ENCODE data around the gene ALPL. TPM values are rescaled to one million over a fixed set of nuclear protein-coding genes. Genes with fewer than 3 reads are reported as not detected.
"Not testable (repeated sequence)": the region's sequence is repeated elsewhere in the genome, so short reads cannot be mapped to it uniquely, and the experiment has no call there.

The ALPL gene
- total RNA-seq, 1 donor from 2014 or later, result 1.0 TPM

DNA sequence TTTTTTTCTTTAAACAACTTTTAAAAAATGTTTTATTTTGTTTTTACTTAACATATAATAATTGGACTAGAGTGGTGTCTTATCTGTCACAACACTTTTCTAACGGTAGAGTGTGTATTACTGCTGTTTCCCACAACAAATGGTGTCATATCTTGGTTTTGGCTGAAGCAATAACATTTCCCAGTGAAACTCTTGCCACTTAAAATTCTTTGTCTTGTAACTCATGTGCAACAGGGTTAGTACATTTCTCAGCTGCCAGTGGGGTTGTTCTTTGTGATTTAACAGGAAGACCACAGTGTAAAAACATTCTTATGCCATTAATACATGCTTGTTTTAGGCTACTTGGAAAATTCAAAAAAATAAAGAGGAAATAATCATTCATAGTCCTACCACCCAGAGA is 43.5 kb downstream of the ALPL start:
- Histone ChIP-seq H3K27ac (ENCODE audit: low read depth, low read length) (no peak overlapping the region), H3K9me3 (ENCODE audit: control insufficient read depth in 3 of 3, low read length in 3 of 3) (no peaks in the 10 kb centered on the region), H3K9ac (ENCODE audit: low read depth in 1 of 3, low read length in 3 of 3) (no peak overlapping the region), H3K36me3 (ENCODE audit: control insufficient read depth in 3 of 3, insufficient read depth in 3 of 3, low read length in 3 of 3) (no peaks in the 10 kb centered on the region), H3K27me3 (ENCODE audit: control insufficient read depth in 3 of 3, insufficient read depth in 3 of 3, low read length in 3 of 3) (peaks cover 13 to 31% (median 19%) of the 10 kb centered on the region in 3 donors), H3K4me3 (ENCODE audit: low read length in 3 of 3) (no peak overlapping the region), H3K4me1 (ENCODE audit: control insufficient read depth in 3 of 3, insufficient read depth in 3 of 3, low read length in 3 of 3) (no peaks in the 10 kb centered on the region)

DNA sequence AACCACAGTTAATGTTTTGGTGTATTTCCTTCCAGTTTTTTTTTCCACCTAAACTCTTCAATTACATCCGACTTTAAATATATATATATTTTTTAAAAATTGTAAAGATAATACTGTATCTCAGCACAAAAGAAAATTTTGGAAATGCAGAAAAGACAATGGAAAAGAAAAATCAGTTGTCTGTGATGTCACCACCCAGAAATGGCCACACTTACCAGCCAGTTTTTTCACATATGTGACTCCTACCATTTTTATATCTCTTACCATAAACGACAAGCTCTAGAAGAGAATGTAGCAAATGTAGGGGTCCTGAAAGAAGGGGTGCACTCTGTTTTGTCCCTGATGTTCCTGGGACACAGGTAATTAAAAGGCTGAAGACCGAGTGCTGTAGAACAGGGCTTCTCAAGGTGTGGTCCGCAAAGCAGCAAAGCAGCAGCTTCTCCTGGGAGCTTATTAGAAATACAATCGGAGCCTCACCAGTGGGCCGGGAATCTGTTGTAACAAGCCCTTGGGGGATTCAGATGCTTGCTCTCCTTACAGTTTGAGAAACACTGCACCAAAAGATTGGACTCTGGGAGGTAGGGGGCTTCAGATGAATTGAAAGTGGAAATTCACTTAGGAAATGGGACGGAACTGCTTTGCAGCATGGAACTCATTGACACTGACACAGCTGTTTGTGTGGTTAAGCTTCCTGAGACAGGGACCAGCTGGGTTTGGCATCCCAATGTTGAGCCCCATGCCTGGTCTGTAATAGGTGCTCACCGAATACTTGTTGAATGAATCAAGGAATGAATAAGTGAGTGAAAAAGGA is 44.1 kb downstream of the ALPL start:
- H3K4me3 ChIP-seq (ENCODE audit: low read length in 3 of 3), result no peak overlapping the region
- H3K9me3 ChIP-seq (ENCODE audit: control insufficient read depth in 3 of 3, low read length in 3 of 3), result no peaks in the 10 kb centered on the region
- no peak overlapping the region for H3K9ac ChIP-seq (ENCODE audit: low read depth in 1 of 3, low read length in 3 of 3)
- peaks cover 16 to 31% (median 24%) of the 10 kb centered on the region in 3 donors for H3K27me3 ChIP-seq (ENCODE audit: control insufficient read depth in 3 of 3, insufficient read depth in 3 of 3, low read length in 3 of 3)
- H3K4me1 ChIP-seq (ENCODE audit: control insufficient read depth in 3 of 3, insufficient read depth in 3 of 3, low read length in 3 of 3), result no peaks in the 10 kb centered on the region
- H3K36me3 ChIP-seq (ENCODE audit: control insufficient read depth in 3 of 3, insufficient read depth in 3 of 3, low read length in 3 of 3), result no peaks in the 10 kb centered on the region
- H3K27ac ChIP-seq (ENCODE audit: low read depth, low read length), result no peak overlapping the region

DNA sequence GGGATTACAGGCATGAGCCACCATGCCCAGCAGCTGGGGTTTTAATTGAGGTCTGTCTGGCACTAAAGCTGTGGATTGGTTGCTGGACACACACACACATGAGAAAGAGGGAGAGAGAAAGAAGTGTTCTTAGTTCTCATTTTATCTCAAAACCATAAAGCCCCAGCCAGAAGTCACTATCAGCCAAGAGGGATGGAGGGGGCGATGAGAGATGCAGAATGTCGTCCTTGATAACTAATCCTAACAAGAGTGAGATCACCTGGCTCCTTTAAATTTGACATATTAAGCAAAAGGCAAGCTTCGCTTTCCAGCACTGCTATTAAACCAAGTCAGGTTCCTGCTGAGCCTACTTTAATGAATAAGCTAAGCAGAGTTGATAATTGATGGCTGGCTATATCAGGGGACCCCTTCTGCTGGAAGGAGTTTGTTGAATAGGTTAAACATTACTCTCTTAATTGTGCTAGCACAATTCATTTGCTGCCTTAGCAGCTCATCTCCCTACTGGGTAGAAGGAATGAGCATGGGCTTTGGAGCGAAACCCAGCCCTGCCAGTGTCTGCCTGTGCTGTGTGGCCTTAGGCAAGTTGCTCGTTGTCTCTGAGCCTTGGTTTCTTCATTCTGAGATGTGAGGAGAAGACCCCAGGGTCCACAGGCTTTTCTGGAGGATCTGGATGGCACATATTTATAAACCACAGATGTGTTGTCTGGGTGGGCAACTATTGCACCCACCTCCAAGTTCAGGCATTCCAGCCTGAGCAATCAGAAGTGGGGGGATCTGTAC is 50.8 kb downstream of the ALPL start:
- no peak overlapping the region for H3K4me3 ChIP-seq (ENCODE audit: low read length in 3 of 3)
- no peak overlapping the region for H3K27ac ChIP-seq (ENCODE audit: low read depth, low read length)
- no peaks in the 10 kb centered on the region for H3K9me3 ChIP-seq (ENCODE audit: control insufficient read depth in 3 of 3, low read length in 3 of 3)
- H3K9ac ChIP-seq (ENCODE audit: low read depth in 1 of 3, low read length in 3 of 3), result no peak overlapping the region
- H3K4me1 ChIP-seq (ENCODE audit: control insufficient read depth in 3 of 3, insufficient read depth in 3 of 3, low read length in 3 of 3), result no peaks in the 10 kb centered on the region
- no peaks in the 10 kb centered on the region for H3K36me3 ChIP-seq (ENCODE audit: control insufficient read depth in 3 of 3, insufficient read depth in 3 of 3, low read length in 3 of 3)
- H3K27me3 ChIP-seq (ENCODE audit: control insufficient read depth in 3 of 3, insufficient read depth in 3 of 3, low read length in 3 of 3), result peaks cover 17 to 43% (median 18%) of the 10 kb centered on the region in 3 donors

DNA sequence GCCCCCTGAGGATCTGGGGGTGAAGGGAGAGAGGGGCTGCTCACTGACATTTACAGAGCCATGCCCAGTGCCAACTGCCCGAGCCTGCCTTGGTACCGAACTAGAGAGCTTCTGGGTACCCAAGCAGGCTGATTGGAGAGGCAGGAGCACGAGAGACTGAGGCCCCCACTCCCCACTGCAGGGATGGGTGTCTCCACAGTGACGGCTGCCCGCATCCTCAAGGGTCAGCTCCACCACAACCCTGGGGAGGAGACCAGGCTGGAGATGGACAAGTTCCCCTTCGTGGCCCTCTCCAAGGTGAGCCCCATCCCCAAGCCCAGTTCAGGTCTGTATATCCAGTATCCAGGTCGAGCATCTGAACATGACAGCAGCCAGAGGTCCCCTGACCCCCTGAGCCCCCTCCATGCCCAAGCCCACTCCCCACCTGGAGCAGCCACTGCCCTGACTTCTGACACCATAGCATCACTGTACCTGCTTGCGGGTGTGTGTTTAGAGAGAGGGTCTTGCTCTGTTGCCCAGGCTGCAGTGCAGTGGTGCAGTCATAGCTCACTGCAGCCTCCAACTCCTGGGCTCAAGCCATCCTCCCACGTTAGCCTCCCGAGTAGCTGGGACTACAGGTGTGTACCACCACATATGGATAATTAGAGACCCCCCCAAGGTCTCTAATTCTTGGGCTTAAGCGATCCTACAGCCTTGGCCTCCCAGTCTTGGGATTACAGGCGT is 51.9 kb downstream of the ALPL start:
- Histone ChIP-seq H3K9me3 (ENCODE audit: control insufficient read depth in 3 of 3, low read length in 3 of 3) (no peaks in the 10 kb centered on the region), H3K36me3 (ENCODE audit: control insufficient read depth in 3 of 3, insufficient read depth in 3 of 3, low read length in 3 of 3) (no peaks in the 10 kb centered on the region), H3K9ac (ENCODE audit: low read depth in 1 of 3, low read length in 3 of 3) (no peak overlapping the region), H3K27ac (ENCODE audit: low read depth, low read length) (no peak overlapping the region), H3K27me3 (ENCODE audit: control insufficient read depth in 3 of 3, insufficient read depth in 3 of 3, low read length in 3 of 3) (peaks cover 17 to 48% (median 21%) of the 10 kb centered on the region in 3 donors), H3K4me3 (ENCODE audit: low read length in 3 of 3) (no peak overlapping the region), H3K4me1 (ENCODE audit: control insufficient read depth in 3 of 3, insufficient read depth in 3 of 3, low read length in 3 of 3) (no peaks in the 10 kb centered on the region)

DNA sequence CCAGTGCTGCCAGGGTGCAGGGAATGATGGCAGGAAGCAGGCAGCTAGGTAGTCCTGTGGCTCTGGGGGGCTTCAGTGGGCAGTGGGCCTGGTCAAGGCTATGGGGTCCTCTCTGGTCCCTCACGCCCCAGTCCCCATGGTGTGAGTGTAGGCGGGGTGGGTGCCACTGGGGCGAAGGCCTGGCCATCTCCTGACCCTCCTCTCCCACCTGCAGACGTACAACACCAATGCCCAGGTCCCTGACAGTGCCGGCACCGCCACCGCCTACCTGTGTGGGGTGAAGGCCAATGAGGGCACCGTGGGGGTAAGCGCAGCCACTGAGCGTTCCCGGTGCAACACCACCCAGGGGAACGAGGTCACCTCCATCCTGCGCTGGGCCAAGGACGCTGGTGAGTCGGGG is 53.7 kb downstream of the ALPL start:
- no peaks in the 10 kb centered on the region for H3K9me3 ChIP-seq (ENCODE audit: control insufficient read depth in 3 of 3, low read length in 3 of 3)
- no peaks in the 10 kb centered on the region for H3K36me3 ChIP-seq (ENCODE audit: control insufficient read depth in 3 of 3, insufficient read depth in 3 of 3, low read length in 3 of 3)
- no peak overlapping the region for H3K4me3 ChIP-seq (ENCODE audit: low read length in 3 of 3)
- H3K9ac ChIP-seq (ENCODE audit: low read depth in 1 of 3, low read length in 3 of 3), result no peak overlapping the region
- H3K27me3 ChIP-seq (ENCODE audit: control insufficient read depth in 3 of 3, insufficient read depth in 3 of 3, low read length in 3 of 3), result peaks cover 10 to 38% (median 17%) of the 10 kb centered on the region in 3 donors
- no peaks in the 10 kb centered on the region for H3K4me1 ChIP-seq (ENCODE audit: control insufficient read depth in 3 of 3, insufficient read depth in 3 of 3, low read length in 3 of 3)
- no peak overlapping the region for H3K27ac ChIP-seq (ENCODE audit: low read depth, low read length)

DNA sequence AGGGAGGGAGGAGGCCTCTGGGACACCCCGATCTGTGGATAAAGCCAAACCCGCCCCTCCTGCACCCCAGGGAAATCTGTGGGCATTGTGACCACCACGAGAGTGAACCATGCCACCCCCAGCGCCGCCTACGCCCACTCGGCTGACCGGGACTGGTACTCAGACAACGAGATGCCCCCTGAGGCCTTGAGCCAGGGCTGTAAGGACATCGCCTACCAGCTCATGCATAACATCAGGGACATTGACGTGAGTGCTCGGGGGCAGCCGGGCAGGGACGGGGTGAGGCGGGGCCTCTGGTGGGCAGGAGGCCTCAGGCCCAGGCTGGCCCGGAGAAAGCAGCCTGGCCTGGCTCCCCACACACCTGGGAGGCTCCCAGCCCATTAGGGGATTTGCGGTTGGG is 54.7 kb downstream of the ALPL start:
- no peaks in the 10 kb centered on the region for H3K9me3 ChIP-seq (ENCODE audit: control insufficient read depth in 3 of 3, low read length in 3 of 3)
- H3K4me1 ChIP-seq (ENCODE audit: control insufficient read depth in 3 of 3, insufficient read depth in 3 of 3, low read length in 3 of 3), result peaks cover 0 to 8% (median 0%) of the 10 kb centered on the region in 3 donors
- no peak overlapping the region for H3K27ac ChIP-seq (ENCODE audit: low read depth, low read length)
- peaks cover 0 to 29% (median 10%) of the 10 kb centered on the region in 3 donors for H3K27me3 ChIP-seq (ENCODE audit: control insufficient read depth in 3 of 3, insufficient read depth in 3 of 3, low read length in 3 of 3)
- H3K9ac ChIP-seq (ENCODE audit: low read depth in 1 of 3, low read length in 3 of 3), result no peak overlapping the region
- H3K36me3 ChIP-seq (ENCODE audit: control insufficient read depth in 3 of 3, insufficient read depth in 3 of 3, low read length in 3 of 3), result no peaks in the 10 kb centered on the region
- H3K4me3 ChIP-seq (ENCODE audit: low read length in 3 of 3), result no peak overlapping the region

DNA sequence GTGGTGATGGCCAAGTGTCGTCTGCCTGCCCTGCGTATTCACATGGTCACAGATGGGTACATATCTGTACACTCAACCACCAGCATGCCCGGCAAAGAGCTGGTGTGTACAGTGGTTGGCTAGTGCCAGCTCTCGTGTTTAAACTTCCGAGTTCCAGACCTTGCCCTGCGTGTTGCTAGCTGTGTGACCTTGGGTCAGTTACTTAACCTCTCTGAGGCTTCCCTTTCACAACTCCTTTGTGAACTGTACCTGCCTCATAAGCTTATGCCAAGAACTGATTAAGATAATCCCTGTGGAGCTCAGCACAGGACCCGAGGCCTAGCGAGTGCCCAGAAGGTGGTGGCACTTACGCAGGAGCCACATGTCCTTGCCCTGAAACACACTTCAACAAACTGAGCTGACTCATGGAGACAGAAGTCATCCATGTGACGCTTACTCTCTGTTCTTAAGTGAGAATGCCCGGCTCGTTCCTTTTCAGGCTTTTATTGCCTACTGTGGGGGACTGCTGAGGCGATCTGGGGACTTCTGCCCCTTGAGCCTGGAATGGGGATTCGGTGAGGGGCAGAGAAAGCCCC is 55.4 kb downstream of the ALPL start:
- H3K27me3 ChIP-seq (ENCODE audit: control insufficient read depth in 3 of 3, insufficient read depth in 3 of 3, low read length in 3 of 3), result peaks cover 0 to 26% (median 6%) of the 10 kb centered on the region in 3 donors
- H3K4me1 ChIP-seq (ENCODE audit: control insufficient read depth in 3 of 3, insufficient read depth in 3 of 3, low read length in 3 of 3), result peaks cover 0 to 8% (median 0%) of the 10 kb centered on the region in 3 donors
- H3K4me3 ChIP-seq (ENCODE audit: low read length in 3 of 3), result no peak overlapping the region
- no peak overlapping the region for H3K27ac ChIP-seq (ENCODE audit: low read depth, low read length)
- H3K9ac ChIP-seq (ENCODE audit: low read depth in 1 of 3, low read length in 3 of 3), result no peak overlapping the region
- no peaks in the 10 kb centered on the region for H3K9me3 ChIP-seq (ENCODE audit: control insufficient read depth in 3 of 3, low read length in 3 of 3)
- H3K36me3 ChIP-seq (ENCODE audit: control insufficient read depth in 3 of 3, insufficient read depth in 3 of 3, low read length in 3 of 3), result no peaks in the 10 kb centered on the region

DNA sequence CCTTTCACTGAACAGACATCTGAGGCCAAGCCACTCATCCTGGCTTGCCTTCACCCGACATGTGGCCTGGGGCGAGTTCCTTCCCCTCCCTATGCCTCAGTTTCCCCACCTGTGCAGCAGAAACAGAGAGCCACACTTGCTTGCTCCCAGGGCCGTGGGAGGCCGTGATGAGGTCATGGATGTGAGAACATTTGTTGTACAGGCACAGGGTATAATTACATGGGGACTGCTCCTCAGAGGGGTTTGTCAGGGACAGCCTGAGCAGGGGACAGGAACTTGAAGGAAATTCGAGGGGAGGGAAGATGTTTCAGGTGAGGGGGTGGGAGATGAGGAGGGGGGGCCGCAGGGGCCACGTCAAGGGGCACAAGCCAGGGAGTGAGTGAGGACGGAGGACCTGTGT is 56.1 kb downstream of the ALPL start:
- Histone ChIP-seq H3K9me3 (ENCODE audit: control insufficient read depth in 3 of 3, low read length in 3 of 3) (no peaks in the 10 kb centered on the region), H3K4me3 (ENCODE audit: low read length in 3 of 3) (no peak overlapping the region), H3K9ac (ENCODE audit: low read depth in 1 of 3, low read length in 3 of 3) (no peak overlapping the region), H3K4me1 (ENCODE audit: control insufficient read depth in 3 of 3, insufficient read depth in 3 of 3, low read length in 3 of 3) (peaks cover 0 to 8% (median 0%) of the 10 kb centered on the region in 3 donors), H3K36me3 (ENCODE audit: control insufficient read depth in 3 of 3, insufficient read depth in 3 of 3, low read length in 3 of 3) (no peaks in the 10 kb centered on the region), H3K27ac (ENCODE audit: low read depth, low read length) (no peak overlapping the region), H3K27me3 (ENCODE audit: control insufficient read depth in 3 of 3, insufficient read depth in 3 of 3, low read length in 3 of 3) (peaks cover 0 to 23% (median 6%) of the 10 kb centered on the region in 3 donors)

DNA sequence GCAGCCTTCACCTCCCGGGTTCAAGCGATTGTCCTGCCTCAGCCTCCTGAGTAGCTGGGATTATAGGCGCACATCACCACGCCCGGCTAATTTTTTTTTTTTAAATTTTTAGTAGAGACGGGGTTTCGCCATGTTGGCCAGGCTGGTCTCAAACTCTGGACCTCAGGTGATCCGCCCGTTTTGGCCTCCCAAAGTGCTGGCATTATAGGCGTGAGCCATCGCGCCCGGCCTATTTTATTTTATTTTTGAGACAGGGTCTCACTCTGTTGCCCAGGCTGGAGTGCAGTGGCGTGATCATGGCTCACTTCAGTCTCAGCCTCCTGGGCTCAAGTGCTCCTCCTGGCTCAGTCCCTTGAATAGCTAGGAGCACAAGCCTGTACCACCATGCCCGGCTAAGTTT is 57.1 kb downstream of the ALPL start:
- H3K36me3 ChIP-seq (ENCODE audit: control insufficient read depth in 3 of 3, insufficient read depth in 3 of 3, low read length in 3 of 3); H3K9me3 ChIP-seq (ENCODE audit: control insufficient read depth in 3 of 3, low read length in 3 of 3); H3K4me1 ChIP-seq (ENCODE audit: control insufficient read depth in 3 of 3, insufficient read depth in 3 of 3, low read length in 3 of 3); H3K4me3 ChIP-seq (ENCODE audit: low read length in 3 of 3); H3K9ac ChIP-seq (ENCODE audit: low read depth in 1 of 3, low read length in 3 of 3); H3K27ac ChIP-seq (ENCODE audit: low read depth, low read length): not testable (repeated sequence)
- H3K27me3 ChIP-seq (ENCODE audit: control insufficient read depth in 3 of 3, insufficient read depth in 3 of 3, low read length in 3 of 3), result peaks cover 0 to 13% (median 6%) of the 10 kb centered on the region in 3 donors

Data from skeletal muscle tissue (tissue), 4 donors.